C4-2B (cell line): ENCODE data around the gene KCNQ1.

ENCODE experiments used
- H3K27ac ChIP-seq: fragments of 450-650 bp; 2 replicates; pipeline ENCODE4 v1.5.1; 2017
- ZFX ChIP-seq: fragments of 450-650 bp; IDR thresholded peaks from 2 replicates; pipeline ENCODE4 v1.6.1; 2017
- TF ChIP-seq, protein P1 (sequence below): fragments of 450-650 bp; conservative IDR thresholded peaks from 2 replicates; pipeline ENCODE4 v1.5.1; 2017; ENCODE audit warnings: mild to moderate bottlenecking

The KCNQ1 gene

DNA sequence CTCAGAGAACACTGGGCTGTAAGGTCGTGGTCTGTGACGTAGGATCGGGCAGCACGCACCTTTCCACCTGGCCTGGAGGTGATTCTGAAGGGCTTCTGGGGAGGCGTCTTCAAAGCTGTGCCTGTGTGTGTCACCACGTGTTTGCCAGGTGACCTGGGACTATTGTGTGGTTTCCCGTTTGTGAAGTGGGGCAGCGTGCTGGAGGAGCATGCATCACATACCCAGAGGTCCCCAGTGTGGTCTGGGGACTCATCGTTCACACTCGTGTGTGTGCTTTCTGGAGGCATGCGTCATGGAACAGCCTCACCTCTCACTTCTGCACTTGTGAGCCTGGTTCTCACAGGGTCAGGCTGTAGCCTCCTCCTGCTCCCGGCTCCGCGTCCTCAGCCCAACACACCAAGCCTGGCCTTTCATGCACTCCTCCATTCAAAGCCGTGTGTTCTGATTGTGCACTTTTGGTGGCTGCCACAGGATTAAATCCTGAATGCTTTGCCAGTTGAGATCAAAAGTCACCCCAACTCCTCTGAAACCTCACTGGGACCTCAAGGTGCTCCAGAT lies 148.7 kb downstream of the KCNQ1 start:
- H3K27ac ChIP-seq = no peak overlapping the region
- no peak for TF ChIP-seq ZFX
- TF ChIP-seq, protein P1, sequence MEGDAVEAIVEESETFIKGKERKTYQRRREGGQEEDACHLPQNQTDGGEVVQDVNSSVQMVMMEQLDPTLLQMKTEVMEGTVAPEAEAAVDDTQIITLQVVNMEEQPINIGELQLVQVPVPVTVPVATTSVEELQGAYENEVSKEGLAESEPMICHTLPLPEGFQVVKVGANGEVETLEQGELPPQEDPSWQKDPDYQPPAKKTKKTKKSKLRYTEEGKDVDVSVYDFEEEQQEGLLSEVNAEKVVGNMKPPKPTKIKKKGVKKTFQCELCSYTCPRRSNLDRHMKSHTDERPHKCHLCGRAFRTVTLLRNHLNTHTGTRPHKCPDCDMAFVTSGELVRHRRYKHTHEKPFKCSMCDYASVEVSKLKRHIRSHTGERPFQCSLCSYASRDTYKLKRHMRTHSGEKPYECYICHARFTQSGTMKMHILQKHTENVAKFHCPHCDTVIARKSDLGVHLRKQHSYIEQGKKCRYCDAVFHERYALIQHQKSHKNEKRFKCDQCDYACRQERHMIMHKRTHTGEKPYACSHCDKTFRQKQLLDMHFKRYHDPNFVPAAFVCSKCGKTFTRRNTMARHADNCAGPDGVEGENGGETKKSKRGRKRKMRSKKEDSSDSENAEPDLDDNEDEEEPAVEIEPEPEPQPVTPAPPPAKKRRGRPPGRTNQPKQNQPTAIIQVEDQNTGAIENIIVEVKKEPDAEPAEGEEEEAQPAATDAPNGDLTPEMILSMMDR = no peak

DNA sequence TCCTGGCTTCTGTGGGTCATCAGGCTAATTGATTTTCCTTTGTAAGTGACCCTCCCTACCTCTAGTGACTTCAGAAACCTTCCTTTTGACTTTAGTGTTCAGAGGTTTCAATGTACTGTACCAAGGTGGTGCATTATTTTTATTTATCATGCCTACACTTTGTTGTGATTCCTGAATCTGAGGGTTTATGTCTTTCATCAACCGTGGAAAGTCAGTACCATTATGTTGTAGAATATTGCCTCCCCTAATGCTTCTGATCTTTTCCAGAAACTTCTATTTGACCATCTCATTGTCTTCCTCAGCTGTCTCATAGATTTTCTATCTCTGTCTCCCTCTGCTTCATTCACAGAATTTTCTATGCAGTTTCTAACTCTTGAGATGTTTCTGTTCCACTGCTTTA lies 149.5 kb downstream of the KCNQ1 start:
- no peak overlapping the region for H3K27ac ChIP-seq
- TF ChIP-seq, protein P1 = no peak

DNA sequence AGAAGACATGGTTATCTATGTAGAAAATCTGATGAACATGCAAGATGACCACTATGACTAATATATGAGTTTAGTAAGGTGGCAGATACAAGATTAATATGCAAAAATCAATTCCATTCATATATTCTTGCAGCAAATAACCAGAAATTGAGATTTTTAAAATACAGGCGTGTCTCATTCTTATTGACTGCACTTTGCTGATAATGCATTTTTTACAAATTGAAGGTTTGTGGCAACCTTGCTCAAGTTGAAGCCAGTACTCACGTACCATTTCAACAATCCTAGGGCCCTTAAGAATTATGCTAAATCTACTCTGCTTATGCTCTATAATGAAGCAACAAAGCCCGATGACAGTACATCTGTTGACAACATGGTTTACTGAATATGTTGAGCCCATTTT lies 150.4 kb downstream of the KCNQ1 start:
- TF ChIP-seq, protein P1 = no peak
- TF ChIP-seq ZFX = no peak

DNA sequence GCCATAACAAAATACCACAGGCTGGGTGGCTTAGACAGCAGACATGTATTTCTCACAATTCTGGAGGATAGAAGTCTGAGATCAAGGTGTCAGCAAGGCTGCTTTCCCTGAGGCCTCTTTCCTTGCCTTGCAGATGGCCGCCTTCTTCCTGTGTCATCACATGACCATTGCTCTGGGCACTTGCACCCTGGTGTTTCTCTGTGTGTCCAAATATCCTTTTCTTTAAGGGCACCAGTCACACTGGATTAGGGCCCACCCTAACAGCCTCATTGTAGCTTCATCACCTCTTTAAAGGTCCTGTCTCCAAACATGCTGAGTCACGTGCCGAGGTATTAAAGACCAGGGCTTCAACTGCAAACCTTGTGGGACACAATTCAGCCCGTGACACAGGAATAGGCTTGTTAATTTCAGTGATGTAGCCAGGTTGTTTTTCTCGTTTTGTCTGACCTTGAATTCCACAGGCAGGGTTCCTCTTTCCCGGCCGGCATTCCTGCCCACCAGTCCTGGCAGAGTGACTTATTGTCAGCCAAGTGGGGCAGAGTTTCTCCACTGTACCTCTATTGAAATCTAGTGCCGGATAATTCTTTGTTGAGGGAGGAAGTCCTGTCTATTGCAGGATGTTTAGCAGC lies 154.9 kb downstream of the KCNQ1 start:
- TF ChIP-seq ZFX = no peak
- TF ChIP-seq, protein P1 = no peak
- H3K27ac ChIP-seq = no peak overlapping the region

More for the DNA sequence above, 150.4 kb downstream of the KCNQ1 start:
- H3K27ac ChIP-seq = no peak overlapping the region

DNA sequence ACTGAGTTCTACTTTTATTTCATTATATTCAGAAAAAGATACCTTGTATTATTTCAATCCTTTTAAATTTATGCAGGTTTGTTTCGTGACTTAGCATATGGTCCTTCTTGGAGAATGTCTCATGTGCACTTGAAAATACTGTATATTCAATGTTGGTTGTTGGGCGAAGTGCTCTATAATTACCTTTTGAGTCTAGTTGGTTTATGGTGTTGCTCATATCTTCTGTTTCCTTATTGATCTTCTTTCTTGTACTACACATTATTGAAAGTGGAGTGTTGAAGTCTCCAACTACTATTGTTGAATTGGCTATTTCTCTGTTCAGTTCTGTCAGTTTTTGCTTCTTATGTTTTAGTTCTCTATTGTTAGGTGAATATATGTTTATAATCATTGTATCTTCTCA lies 164.5 kb downstream of the KCNQ1 start:
- TF ChIP-seq ZFX = no peak
- TF ChIP-seq, protein P1 = no peak
- H3K27ac ChIP-seq = no peak overlapping the region

DNA sequence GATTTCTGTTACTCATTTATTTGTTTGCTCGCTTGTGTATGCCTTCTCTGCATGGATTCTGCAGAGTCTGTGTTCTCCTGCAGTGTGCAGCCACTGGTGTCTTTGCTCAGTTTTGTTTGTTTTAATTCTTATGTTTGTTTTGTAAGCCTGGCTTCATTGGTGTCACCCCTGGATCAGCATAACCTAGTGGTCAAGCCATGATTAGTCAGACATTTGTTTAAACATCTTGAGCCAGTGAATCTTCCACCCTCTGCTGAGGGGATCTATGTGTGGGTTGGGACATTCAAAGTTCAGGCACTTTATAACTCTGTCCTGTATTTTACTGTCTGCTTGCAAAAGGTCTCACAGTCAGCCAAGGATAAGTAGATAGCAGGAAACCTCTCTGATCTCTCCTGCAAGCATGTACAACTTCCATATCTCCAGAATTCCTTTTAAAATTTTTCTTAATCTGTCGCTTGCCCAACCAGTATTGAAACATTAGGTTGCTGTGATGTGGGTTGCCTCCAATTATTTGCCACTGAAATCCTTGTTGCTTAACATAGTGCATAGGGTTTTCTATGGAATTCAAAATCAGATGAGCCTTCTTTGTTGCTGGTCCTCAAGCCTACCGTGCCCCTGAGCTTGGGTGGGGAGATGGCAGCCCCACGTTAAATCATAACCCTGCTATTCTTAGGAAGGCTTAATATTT lies 168.2 kb downstream of the KCNQ1 start:
- TF ChIP-seq, protein P1 = peak; percentile 20
- no peak for TF ChIP-seq ZFX

DNA sequence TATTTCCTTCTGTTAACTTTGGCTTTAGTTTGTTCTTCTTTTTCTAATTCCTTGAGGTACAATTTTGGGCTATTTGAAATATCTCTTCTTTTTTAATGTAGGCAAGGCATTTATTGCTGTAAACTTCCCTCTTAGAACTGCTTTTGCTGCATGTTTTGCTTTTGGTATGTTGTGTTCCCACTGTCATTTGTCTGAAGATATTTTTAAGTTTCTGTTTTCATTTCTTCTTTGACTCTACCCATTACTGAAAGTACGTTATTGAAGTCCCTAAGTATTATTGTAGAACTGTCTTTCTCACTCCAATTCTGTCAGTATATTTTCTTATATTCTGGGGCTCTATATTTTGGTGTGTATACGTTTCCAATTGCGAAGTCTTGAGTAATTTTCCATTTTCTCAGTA lies 177.1 kb downstream of the KCNQ1 start:
- TF ChIP-seq, protein P1 = no peak
- TF ChIP-seq ZFX = no peak
- H3K27ac ChIP-seq = no peak overlapping the region

More for the DNA sequence above, 168.2 kb downstream of the KCNQ1 start:
- no peak overlapping the region for H3K27ac ChIP-seq
